Nephron progenitor cell (in vitro differentiated cells): Measurements from ENCODE around the gene GALNT10.
A peak's percentile ranks its signal among the peaks of the same experiment; 100 is the strongest.

Experiments used
- DNase-seq: peaks from one replicate; pipeline ENCODE4 v3.0.0; 2021
- H3K27ac Mint-ChIP-seq: 2 replicates; pipeline ENCODE4 v1.8.0; 2021; ENCODE audit warnings: mild to moderate bottlenecking, moderate library complexity, mixed read lengths
- H3K27me3 Mint-ChIP-seq: 2 replicates; pipeline ENCODE4 v1.8.0; 2021; ENCODE audit warnings: mild to moderate bottlenecking, low read depth, mixed read lengths; ENCODE audit not compliant: poor library complexity
- H3K36me3 Mint-ChIP-seq: 2 replicates; pipeline ENCODE4 v1.8.0; 2021; ENCODE audit warnings: low read depth, mixed read lengths
- H3K4me1 Mint-ChIP-seq: 2 replicates; pipeline ENCODE4 v1.8.0; 2021; ENCODE audit warnings: mixed read lengths
- H3K4me3 Mint-ChIP-seq: 2 replicates; pipeline ENCODE4 v1.8.0; 2021; ENCODE audit warnings: mild to moderate bottlenecking, moderate library complexity, mixed read lengths
- H3K9me3 Mint-ChIP-seq: 2 replicates; pipeline ENCODE4 v1.8.0; 2021; ENCODE audit warnings: mild to moderate bottlenecking, moderate library complexity, mixed read lengths
- TF ChIP-seq, protein P1 (sequence below): fragments of 200-600 bp; sonication (generic); IDR thresholded peaks from 2 replicates; pipeline ENCODE4 v1.5.0; 2021; ENCODE audit warnings: antibody characterized with exemption

The GALNT10 gene

DNA sequence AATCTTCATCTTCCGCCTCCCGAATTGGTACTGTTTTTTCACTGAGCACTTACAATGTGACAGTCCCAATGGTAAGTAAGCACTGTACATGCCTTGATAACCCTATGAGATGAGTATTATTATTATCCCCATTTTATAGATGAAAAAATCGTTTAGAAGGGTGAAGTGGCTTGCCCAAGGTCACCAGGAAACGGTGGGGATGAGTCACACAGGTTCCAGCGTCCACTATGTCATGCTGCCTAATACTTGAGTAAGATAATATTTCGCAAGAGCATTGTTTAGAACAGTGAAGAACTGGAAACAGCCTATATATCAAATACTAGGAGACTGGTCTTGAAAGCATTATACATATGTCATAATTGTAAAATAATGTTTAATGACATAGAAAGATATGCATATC is 274.6 kb downstream of the GALNT10 start:
- H3K27me3 Mint-ChIP-seq: peaks cover 44% of the 10 kb centered on the region
- no peaks in the 10 kb centered on the region for H3K9me3 Mint-ChIP-seq
- peaks cover 27% of the 10 kb centered on the region for H3K4me1 Mint-ChIP-seq
- no peaks in the 10 kb centered on the region for H3K36me3 Mint-ChIP-seq
- no peak overlapping the region for H3K4me3 Mint-ChIP-seq
- DNase-seq: no peak
- H3K27ac Mint-ChIP-seq: no peak overlapping the region
- TF ChIP-seq, protein P1, sequence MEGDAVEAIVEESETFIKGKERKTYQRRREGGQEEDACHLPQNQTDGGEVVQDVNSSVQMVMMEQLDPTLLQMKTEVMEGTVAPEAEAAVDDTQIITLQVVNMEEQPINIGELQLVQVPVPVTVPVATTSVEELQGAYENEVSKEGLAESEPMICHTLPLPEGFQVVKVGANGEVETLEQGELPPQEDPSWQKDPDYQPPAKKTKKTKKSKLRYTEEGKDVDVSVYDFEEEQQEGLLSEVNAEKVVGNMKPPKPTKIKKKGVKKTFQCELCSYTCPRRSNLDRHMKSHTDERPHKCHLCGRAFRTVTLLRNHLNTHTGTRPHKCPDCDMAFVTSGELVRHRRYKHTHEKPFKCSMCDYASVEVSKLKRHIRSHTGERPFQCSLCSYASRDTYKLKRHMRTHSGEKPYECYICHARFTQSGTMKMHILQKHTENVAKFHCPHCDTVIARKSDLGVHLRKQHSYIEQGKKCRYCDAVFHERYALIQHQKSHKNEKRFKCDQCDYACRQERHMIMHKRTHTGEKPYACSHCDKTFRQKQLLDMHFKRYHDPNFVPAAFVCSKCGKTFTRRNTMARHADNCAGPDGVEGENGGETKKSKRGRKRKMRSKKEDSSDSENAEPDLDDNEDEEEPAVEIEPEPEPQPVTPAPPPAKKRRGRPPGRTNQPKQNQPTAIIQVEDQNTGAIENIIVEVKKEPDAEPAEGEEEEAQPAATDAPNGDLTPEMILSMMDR: no peak

DNA sequence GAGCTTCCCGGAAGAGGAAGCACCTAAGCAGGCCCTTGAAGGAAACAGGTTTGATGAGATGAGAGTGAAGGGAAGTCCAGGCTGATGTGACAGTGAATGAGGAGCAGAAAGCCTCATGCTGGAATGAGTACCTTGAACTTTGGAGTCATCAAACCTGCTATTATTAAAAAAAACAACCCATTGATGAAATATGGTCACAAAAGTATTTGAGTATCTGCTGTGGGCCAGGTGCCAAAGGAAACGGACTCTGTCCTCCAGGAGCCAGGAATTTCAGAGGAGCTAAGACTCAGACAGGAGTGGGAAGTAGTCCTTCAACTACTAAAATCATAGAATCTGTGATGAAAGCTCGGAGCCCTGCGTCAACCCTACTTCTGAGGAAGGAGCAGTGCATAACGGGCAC is 275.6 kb downstream of the GALNT10 start:
- Mint-ChIP-seq H3K4me3 (no peak overlapping the region), H3K36me3 (no peaks in the 10 kb centered on the region), H3K27ac (no peak overlapping the region), H3K4me1 (peaks cover 27% of the 10 kb centered on the region), H3K27me3 (peaks cover 54% of the 10 kb centered on the region), H3K9me3 (no peaks in the 10 kb centered on the region)
- DNase-seq: no peak
- TF ChIP-seq, protein P1: no peak

DNA sequence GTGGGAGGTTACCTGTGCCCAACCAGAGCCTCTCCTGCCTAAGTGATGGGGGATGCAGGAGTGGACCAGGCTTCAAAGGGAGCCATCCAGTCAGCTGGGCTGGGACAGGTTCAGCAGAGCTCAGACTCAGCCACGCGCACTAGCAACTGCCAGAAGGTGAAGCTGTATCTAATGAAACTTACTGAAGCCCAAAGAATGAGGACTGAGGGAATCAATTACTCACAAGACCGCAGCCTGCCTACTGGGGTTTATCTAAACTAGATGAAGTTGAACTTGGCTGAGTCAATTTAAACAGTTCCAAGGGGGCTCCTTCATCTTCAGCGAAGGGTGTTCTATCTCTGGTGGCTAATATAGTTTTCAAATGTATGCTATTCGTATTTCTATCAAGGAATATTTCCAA is 276.1 kb downstream of the GALNT10 start:
- H3K9me3 Mint-ChIP-seq: no peaks in the 10 kb centered on the region
- DNase-seq: no peak
- peaks cover 23% of the 10 kb centered on the region for H3K4me1 Mint-ChIP-seq
- H3K27me3 Mint-ChIP-seq: peaks cover 59% of the 10 kb centered on the region
- TF ChIP-seq, protein P1: no peak
- no peak overlapping the region for H3K27ac Mint-ChIP-seq
- no peak overlapping the region for H3K4me3 Mint-ChIP-seq
- H3K36me3 Mint-ChIP-seq: no peaks in the 10 kb centered on the region

DNA sequence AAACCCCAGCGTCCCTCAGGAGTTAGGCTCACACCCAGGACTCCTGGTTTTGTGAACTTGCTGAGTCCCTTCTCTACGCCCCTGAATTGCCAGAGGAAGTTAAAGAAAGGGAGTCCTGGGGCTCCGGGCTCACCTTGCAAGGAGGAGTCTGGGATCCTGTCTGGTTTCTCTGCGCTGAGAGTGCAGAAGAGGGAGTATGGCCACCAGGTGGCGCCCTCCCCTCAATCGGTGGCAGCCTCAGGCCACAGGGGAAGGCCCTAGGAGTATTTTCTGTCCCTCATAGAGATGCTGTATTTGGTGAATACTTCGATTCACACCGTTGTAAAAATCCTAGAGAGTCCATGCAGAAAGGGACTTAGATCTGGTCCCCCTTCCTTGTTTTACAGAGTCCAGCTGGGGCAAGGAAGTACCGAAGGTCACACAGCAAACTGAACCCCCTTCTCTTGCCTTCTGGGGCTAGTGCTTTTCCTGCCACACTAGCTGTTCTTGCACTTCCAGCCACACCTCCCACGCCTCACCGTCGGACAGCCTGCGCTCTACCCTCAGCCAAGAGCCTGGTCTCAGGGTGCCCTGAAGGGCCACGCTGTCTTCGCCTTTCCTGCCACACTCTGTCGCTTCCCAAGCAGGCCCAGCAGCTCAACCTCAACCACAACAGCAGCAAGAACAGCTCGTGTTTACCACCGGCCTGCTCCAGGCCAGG is 277.3 kb downstream of the GALNT10 start:
- H3K27me3 Mint-ChIP-seq: peaks cover 70% of the 10 kb centered on the region
- no peak overlapping the region for H3K4me3 Mint-ChIP-seq
- TF ChIP-seq, protein P1: peak; percentile 91
- H3K36me3 Mint-ChIP-seq: no peaks in the 10 kb centered on the region
- H3K4me1 Mint-ChIP-seq: peaks cover 19% of the 10 kb centered on the region
- no peaks in the 10 kb centered on the region for H3K9me3 Mint-ChIP-seq
- peak; percentile 91 for DNase-seq
- no peak overlapping the region for H3K27ac Mint-ChIP-seq

DNA sequence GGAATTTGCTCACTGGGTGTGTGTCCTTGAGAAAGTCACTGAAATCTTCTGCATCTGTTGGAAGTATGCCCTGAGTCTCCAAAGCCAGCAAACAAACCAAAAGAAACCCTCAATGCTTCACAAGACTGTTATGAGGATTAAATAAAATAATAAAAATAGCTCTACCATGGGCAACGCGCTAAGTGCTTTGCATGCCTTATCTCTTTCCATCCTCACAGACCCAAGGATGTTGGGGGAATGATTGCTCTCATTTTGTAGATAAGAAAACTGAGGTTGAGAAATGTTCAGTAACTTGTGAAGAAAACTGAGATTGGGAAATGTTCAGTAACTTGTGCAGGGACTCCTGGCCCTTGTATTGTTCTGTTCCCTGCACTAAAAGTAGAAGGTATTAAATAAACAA is 279.6 kb downstream of the GALNT10 start:
- no peaks in the 10 kb centered on the region for H3K36me3 Mint-ChIP-seq
- no peak overlapping the region for H3K27ac Mint-ChIP-seq
- peaks cover 27% of the 10 kb centered on the region for H3K4me1 Mint-ChIP-seq
- no peak overlapping the region for H3K4me3 Mint-ChIP-seq
- no peaks in the 10 kb centered on the region for H3K9me3 Mint-ChIP-seq
- no peak for DNase-seq
- TF ChIP-seq, protein P1: no peak
- H3K27me3 Mint-ChIP-seq: peaks cover 91% of the 10 kb centered on the region
